ACHN (cell line): ENCODE data around the gene SPINT1.

Experiments
- DNase-seq: peaks from one replicate; pipeline ENCODE4 v3.0.0-alpha.2; 2015
- in situ Hi-C: cut with HindIII; loops from 2 replicates; pipeline ENCODE4 v1.10.0; 2017; ENCODE audit warnings: low sequenced_read_pairs, low pct_ligation_motif_present, low pct_unique_long_range_greater_than_20kb

SPINT1 gene

DNA sequence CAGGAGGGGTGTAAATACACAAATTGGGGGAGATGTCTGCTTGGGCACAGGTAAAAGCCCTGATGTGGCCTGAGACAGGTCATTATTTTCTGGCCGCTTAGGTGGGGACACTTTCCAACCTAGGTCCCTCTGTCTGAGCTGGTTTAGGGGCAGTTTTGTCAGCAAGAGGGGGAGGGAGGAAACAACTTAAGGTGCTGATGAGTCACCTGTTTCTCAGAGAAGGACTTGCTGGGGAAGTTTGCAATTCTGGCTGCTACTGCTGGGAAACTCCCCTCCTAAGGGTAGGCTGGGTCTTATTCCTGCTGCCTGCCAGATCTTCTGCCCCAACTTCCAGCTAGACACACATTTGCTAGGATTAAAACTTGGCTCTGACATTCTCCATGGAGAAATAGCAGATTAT, 34.9 kb downstream of the SPINT1 start:
- peak; percentile 29 for DNase-seq

DNA sequence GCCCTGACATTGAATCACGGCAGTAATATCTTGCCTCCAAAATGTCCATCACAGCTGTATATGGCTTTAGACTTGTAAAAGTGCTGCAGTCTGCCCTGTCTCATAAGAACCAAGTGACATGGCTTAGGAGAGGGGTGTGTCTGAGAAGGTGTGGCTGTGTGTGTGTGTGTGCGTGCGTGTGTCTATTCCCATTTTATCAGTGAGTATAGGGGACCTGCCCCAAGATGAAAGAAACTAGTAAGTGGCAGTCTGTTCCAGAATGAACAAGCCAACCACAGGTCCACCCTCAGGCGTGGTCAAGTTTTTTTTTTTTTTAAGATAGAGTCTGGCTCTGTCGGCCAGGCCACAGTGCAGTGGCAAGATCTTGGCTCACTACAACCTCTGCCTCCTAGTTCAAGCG, 35.8 kb downstream of the SPINT1 start:
- no peak for DNase-seq
- in situ Hi-C loops: no loop called here

More for the DNA sequence above, 34.9 kb downstream of the SPINT1 start:
- in situ Hi-C loops: no loop called here

DNA sequence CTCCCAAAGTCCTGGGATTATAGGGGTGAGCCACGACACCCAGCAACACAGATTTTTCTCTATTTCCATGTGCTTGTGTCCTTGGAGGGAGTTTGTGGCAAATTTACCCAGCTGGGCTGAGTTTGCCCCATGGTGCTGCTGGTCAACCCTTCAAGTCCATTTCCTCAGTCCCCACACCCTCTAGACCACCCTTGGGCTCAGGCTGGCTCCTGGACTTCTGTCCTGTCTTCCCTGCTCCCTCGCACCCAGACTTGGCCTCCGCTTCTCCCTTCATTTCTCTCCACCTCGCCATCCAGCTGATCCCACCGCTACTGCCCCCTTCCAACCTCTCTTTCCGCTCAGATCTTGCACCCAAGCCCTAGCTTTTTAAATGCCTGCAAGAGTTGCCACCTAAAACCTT, 37.5 kb downstream of the SPINT1 start:
- in situ Hi-C loops: no loop called here

GRCh38 chr15:40886586-40886985, 42.7 kb downstream of the SPINT1 start:
- in situ Hi-C loops: no loop called here

More for the DNA sequence above, 37.5 kb downstream of the SPINT1 start:
- no peak for DNase-seq

GRCh38 chr15:40889112-40889511, 45.3 kb downstream of the SPINT1 start:
- in situ Hi-C loops: no loop called here
- DNase-seq: no peak

More at GRCh38 chr15:40886586-40886985, 42.7 kb downstream of the SPINT1 start:
- no peak for DNase-seq

- in situ Hi-C loops: no loop called here
- no peak for DNase-seq
These were observed 47.3 kb downstream of the SPINT1 start for GRCh38 chr15:40891138-40891537.

DNA sequence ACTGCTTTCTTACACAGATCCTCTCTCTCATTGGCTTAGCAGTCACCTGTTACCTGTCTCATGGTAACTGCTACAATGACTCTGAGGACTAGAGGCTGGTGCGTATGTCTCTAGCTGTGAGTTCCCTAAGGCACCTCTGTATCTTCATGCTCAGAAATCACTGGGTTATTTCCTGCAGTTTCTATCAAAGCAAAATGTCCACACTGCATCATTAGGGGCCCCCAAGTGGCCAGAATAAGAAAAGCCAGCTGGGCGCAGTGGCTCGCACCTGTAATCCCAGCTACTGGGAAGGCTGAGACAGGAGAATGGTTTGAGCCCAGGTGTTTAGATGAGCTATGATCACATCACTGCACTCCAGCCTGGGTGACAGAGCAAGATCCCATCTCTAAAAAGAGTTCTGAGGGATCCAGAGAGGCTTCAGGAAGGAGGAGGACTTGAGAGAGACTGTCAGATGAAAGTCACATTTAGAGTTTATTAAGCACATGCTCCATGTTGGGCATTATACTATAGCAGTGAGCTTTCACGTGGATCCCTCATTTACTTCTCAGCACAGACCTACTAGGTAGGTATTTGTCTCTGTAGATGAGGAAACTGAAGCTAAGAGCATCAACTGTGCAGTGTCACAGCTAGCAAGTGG, 48.1 kb downstream of the SPINT1 start:
- in situ Hi-C loops: no loop called here
- peak; percentile 58 for DNase-seq

DNA sequence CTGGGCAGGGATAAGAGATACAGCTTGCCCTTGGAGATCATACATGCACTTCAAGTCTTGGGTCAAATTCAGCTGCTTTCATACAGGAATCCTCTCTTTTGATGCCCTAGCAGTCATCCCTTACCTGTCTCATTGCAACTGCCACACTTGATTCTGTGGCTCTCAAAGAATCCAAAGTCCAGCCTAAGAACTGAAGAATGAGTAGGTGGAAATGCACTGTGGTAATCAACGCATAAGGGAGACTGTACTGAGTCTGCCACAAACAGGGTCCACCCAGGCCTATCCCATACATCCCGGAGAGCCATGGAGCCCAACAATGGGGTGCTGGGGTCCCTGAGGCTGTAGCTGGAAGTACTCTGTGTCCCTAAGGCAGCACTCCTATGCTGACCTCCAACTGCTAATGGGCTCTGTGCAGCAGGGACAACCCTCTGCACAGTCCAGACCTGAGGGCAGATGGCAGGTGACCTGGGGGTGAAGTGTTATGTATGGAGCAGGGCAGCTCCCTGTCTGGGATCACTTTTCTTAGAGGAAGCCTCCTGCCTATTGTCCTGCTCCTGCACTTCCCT, 48.7 kb downstream of the SPINT1 start:
- in situ Hi-C loops: no loop called here

DNA sequence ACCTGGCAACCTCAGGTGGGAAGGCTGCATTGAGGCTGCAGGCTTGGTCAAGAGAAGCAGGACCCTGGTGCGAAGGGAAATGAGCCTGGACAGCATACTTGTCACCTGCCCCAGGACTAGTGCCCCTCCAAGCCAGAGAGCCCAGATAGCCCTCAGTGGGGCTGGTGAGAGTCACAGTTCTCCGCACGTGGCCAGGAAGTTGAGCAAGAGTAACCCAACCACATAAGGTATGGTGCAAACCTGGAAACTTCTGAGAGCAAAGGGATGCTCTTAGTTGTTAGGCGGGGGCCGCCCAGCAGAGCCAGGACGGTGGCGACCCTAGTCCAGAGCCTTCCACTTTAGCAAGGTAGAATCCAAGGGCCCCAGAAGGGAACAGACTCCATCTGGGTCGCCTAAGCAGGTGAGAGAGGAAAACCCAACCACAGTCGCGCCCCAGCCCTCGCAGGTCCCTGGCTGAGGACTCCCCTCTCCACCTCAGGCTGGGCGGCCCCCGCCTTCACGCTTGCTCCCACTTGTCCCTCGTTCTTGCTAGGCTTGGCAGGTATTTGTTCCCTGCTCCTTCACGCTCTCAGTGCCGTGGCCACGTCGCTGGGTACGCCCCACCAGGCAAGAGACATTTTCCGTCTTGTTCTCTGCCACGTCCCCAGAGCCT, 49.3 kb downstream of the SPINT1 start:
- no peak for DNase-seq
- in situ Hi-C loops: no loop called here

More for the DNA sequence above, 48.7 kb downstream of the SPINT1 start:
- DNase-seq: no peak

DNA sequence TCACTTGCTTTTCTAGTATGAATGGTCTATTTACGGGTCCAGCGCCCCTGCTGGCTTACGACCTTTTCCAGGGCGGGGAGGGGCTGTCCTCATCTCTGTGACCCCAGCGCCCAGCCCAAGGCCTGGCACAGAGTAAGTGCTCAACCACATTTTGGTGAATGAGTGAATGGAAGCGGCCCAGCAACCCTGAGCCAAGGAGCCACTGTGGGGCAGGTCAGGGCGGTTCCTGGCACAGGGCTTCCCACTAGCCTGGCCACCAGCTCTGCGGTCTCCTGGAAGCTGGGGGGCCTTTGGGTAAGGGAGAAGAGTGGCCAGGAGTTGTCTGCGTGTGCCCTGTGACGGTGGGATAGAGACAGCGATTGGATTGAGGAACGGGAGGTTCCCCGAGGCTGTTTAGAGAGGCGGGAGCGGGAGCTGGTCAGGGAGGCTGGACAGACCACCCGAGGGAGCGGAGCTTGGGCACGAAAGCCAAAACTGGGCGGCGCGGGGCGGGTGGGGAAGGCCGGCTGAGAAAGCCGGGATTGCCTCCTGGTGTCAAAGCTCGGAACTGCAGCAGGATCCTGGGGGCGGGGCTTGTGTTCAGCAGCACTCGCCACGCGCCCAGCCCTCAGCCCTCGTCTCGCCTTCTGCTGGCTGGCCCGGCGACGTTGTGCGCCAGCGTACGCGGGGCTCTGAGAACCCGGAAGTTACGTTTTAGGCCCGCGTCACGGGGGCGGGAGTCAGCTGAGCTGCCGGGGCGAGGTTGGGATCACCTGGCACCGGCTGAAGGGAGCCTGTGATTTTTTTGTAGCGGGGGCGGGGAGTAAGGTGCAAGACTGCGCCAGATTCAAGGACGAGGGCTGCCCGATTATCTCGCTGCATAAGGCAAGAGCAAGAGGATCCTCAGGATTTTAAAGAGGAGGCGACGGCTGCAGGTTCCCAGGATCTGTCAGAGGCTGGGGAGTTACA, 50.2 kb downstream of the SPINT1 start, which contains the start of gene VPS18:
VPS18 (plus strand) TSS at position 718 of the 948 bp plus-strand sequence. CDS start 319 bp downstream, outside the sequence.
- DNase-seq: peak; percentile 93
- in situ Hi-C loops: no loop called here

DNA sequence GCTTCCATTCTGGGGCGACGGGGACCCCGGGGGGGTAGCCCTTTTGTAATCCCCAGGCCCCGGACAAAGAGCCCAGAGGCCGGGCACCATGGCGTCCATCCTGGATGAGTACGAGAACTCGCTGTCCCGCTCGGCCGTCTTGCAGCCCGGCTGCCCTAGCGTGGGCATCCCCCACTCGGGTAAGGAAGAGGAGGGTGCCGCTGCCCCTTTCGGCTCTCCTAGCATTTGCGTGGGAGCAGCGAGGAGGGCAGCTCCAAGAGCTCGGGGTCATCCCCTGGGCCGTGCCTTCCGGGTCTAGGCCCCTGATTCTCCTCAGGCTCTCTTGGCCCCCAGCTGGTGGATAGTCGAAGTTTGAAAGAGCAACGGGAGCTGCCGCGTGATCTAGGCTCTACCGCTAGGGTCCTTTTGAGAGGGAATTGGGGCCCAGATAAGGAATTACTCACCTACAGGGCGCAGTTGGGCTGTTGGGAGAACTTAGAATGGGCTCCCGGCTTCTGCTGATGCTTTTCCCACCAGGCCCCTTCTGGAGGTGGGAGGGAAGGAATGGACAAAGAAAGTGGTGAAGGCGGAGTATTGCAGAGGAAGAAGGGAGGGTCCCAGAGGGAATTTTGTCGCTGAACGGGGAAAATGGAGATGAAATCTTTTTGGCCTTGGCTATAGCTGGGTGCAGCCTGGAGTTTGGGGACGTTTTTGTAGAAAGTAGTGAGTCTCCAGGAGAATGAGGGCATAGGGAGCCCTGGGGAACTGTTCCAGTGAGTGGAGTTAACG, 51.0 kb downstream of the SPINT1 start:
- in situ Hi-C loops: no loop called here
- DNase-seq: peak; percentile 85

- in situ Hi-C loops: no loop called here
- no peak for DNase-seq
These were observed 55.8 kb downstream of the SPINT1 start for GRCh38 chr15:40899536-40900207.

- in situ Hi-C loops: no loop called here
- DNase-seq: no peak
These were observed 56.6 kb downstream of the SPINT1 start for GRCh38 chr15:40900256-40901052.

GRCh38 chr15:40901053-40901443, 57.2 kb downstream of the SPINT1 start:
- in situ Hi-C loops: no loop called here

DNA sequence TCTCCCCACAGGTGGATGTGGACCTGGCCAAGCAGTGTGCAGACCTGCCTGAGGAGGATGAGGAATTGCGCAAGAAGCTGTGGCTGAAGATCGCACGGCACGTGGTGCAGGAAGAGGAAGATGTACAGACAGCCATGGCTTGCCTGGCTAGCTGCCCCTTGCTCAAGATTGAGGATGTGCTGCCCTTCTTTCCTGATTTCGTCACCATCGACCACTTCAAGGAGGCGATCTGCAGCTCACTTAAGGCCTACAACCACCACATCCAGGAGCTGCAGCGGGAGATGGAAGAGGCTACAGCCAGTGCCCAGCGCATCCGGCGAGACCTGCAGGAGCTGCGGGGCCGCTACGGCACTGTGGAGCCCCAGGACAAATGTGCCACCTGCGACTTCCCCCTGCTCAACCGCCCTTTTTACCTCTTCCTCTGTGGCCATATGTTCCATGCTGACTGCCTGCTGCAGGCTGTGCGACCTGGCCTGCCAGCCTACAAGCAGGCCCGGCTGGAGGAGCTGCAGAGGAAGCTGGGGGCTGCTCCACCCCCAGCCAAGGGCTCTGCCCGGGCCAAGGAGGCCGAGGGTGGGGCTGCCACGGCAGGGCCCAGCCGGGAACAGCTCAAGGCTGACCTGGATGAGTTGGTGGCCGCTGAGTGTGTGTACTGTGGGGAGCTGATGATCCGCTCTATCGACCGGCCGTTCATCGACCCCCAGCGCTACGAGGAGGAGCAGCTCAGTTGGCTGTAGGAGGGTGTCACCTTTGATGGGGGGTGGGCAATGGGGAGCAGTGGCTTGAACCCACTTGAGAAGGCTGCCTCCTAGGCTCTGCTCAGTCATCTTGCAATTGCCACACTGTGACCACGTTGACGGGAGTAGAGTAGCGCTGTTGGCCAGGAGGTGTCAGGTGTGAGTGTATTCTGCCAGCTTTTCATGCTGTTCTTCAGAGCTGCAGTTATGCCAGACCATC, 59.0 kb downstream of the SPINT1 start:
- in situ Hi-C loops: no loop called here
- no peak for DNase-seq

More at GRCh38 chr15:40901053-40901443, 57.2 kb downstream of the SPINT1 start:
- DNase-seq: no peak
